Measurements from ENCODE around the gene HMGCS1.

HMGCS1 gene

GRCh38 chr5:43295202-43295601, 18.0 kb downstream of the HMGCS1 start:
- H3K4me3 ChIP-seq (replicated peaks; ENCODE audit: low read depth, low read length) = no peak overlapping the region
- TF ChIP-seq, protein P1, sequence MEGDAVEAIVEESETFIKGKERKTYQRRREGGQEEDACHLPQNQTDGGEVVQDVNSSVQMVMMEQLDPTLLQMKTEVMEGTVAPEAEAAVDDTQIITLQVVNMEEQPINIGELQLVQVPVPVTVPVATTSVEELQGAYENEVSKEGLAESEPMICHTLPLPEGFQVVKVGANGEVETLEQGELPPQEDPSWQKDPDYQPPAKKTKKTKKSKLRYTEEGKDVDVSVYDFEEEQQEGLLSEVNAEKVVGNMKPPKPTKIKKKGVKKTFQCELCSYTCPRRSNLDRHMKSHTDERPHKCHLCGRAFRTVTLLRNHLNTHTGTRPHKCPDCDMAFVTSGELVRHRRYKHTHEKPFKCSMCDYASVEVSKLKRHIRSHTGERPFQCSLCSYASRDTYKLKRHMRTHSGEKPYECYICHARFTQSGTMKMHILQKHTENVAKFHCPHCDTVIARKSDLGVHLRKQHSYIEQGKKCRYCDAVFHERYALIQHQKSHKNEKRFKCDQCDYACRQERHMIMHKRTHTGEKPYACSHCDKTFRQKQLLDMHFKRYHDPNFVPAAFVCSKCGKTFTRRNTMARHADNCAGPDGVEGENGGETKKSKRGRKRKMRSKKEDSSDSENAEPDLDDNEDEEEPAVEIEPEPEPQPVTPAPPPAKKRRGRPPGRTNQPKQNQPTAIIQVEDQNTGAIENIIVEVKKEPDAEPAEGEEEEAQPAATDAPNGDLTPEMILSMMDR (IDR thresholded peaks at IDR 0.05; ENCODE audit: low read length, missing control alignments) = no peak
- no peak for DNase-seq (ENCODE audit: low read depth)

DNA sequence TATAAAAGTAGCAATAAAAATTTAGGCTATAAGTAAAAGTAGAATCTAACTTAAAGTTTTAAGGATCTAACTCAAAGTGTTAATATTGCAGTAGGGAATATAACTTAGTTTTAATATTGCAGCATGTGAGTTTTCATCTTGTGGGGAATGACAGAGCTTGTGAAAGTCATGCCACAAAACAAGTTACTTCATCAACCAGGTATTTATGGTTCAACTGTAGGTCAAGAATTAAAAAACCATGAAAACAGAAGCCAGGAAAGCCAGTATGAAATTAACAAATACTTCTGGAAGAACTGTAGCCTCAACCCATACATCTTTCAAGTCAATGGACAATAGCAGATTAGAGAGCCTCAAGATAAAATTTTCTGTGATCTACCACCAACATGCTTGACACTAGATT, 19.0 kb downstream of the HMGCS1 start:
- peak; percentile 61 for DNase-seq (ENCODE audit: low read depth)
- TF ChIP-seq, protein P1 (IDR thresholded peaks at IDR 0.05; ENCODE audit: low read length, missing control alignments) = no peak
- no peak overlapping the region for H3K4me3 ChIP-seq (replicated peaks; ENCODE audit: low read depth, low read length)

DNA sequence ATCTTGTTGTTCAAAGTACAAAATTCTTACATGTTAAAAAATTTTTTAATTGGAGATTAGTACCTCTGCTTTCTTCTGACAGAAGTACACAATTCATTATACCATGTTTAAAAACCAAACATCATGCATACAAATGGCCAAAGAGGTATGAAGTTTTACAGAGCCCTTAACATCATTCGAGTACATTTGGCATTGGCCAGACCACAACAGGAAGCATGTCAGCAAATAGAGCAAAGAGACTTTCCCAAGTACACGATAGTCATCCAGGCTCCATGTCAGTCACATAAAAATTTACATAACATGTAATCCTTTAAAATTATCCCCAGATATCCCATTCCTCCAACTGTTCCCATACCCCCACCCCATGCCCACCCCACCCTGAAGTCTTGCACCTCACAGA, 22.5 kb downstream of the HMGCS1 start:
- TF ChIP-seq, protein P1 (IDR thresholded peaks at IDR 0.05; ENCODE audit: low read length, missing control alignments) = no peak
- no peak for DNase-seq (ENCODE audit: low read depth)
- H3K4me3 ChIP-seq (replicated peaks; ENCODE audit: low read depth, low read length) = no peak overlapping the region

- TF ChIP-seq, protein P1 (IDR thresholded peaks at IDR 0.05; ENCODE audit: low read length, missing control alignments) = no peak
- no peak for DNase-seq (ENCODE audit: low read depth)
- H3K4me3 ChIP-seq (replicated peaks; ENCODE audit: low read depth, low read length) = no peak overlapping the region
Observed at GRCh38 chr5:43288269-43288831, 24.9 kb downstream of the HMGCS1 start.

DNA sequence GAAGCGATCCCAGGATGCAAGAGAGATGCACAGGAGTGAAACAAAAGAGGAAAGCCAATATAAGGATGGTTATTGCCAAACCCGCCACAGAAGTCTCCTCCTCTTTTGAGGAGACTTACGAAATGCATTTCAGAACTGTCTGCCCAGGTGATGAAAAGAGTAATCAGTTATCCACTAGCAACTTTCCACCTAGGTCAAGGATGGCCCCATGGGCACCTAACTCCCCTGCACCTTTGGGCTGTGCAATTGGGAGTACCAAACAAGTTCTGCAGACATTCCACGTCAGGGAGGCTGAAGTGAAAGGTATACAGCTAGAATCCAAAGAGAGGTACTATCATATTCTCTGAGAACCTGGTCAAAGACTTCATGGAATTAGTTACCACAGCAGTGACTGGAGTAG, 25.7 kb downstream of the HMGCS1 start:
- no peak for DNase-seq (ENCODE audit: low read depth)
- no peak overlapping the region for H3K4me3 ChIP-seq (replicated peaks; ENCODE audit: low read depth, low read length)
- TF ChIP-seq, protein P1 (IDR thresholded peaks at IDR 0.05; ENCODE audit: low read length, missing control alignments) = no peak

- TF ChIP-seq, protein P1 (IDR thresholded peaks at IDR 0.05; ENCODE audit: low read length, missing control alignments) = no peak
- DNase-seq (ENCODE audit: low read depth) = no peak
- H3K4me3 ChIP-seq (replicated peaks; ENCODE audit: low read depth, low read length) = no peak overlapping the region
Observed at GRCh38 chr5:43286623-43287022, 26.6 kb downstream of the HMGCS1 start.

Data from fibroblast of pulmonary artery (primary cell).